HS-27A (cell line): ENCODE data around the gene TC2N.
A peak's percentile ranks its signal among the peaks of the same experiment; 100 is the strongest.
"Not testable (repeated sequence)": the region's sequence is repeated elsewhere in the genome, so short reads cannot be mapped to it uniquely, and the experiment has no call there.

Source experiments
- DNase-seq: peaks from one replicate; pipeline ENCODE4 v3.0.0-alpha.2; 2012; ENCODE audit warnings: low read depth, missing footprints

TC2N gene

DNA sequence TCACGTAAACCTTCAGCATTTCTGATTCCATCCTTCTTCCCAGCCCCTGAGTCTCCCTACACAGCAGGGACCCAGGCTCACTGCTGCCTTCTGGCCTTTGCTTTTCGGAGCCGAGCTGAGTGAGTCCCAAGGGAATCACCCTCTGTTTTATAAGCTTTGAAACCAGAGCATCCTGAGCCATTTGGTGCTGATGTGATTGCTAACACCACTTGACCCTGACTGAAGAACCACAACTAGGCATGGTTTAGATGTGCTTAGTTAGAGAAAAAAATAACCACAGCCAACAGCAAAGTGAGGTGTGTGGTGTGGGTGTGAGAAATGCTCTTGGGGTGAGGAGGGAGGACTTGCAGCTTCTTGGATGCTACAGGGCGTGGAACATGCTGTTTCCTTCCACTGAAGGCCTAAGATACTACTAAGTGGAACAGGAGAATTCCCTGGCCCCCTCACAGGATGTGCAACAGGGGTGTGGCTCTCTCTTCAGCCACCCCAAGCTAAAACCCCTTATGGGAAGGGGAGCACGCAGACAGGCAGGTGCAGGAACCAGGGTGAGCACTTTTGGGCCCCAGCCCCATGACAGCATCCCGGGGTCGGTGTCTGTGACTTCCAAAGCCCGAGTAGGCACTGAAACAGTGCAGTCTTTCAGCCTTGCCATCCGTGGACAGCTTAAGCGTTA lies at the start of gene TC2N:
Gene TC2N (minus strand): TSS at position 221 of the 673 bp plus-strand sequence. CDS start 53,767 bp downstream, outside the sequence.
- no peak for DNase-seq

DNA sequence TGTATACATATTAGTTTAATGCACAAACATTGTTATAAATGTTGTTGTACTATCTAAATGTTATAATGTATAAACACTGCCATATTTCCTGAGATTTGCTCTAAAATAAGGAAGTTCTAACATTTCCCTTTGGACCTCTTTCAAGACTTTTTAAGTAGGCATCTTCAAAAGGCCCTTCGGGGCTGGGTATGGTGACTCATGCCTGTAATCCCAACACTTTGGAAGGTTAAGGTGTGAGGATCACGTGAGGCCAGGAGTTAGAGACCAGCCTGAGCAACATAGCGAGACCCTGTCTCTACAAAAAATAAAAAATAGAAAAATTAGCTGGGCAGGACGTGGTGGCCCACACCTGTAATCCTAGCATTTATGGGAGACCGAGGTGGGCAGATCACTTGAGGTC lies 44.7 kb upstream of the TC2N start:
- no peak for DNase-seq

DNA sequence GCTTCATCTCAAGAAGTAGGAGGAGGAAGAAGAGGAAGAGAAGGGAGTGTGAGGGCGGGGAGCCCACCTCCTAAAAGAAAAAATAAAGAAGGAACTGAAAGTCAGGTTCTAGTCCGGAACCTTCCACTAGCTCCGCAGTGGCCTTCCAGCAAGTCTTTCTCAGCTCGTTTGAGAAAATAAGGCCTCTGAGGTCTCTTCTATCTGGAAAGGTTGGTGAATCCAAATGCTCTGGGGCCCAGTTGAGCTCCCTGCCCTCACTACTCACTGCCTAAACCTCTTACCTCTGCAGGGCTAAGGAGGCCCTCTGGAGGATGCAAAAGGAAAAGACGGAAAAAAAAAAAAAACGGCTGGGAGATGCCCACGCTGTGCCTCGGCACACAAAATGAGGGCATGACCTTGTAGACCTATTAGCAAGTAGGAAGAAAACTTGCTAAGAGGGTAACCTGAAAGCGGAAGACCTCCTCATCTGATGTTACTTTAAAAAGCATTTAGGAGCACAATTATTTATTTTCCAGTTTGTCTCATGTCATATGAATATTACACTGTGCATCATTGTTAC lies 44.2 kb upstream of the TC2N start:
- DNase-seq, result peak; percentile 3

DNA sequence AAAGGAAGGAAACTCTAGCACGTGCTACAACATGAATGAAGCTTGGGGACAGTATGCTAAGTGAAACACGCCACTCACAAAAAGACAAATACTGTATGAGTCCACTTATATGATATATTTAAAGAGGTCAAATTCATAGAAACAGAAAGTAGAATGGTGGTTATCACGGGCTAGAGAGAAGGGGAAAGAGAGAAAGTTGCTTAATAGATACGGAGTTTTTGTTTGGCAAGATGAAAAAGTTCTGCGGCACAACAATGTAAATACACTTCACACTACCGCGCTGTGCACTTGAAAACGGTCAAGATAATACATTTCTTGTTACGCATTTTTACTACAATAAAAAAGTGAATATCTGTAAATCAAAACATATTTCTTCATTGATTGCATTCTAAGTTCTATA lies 42.9 kb upstream of the TC2N start:
- no peak for DNase-seq

DNA sequence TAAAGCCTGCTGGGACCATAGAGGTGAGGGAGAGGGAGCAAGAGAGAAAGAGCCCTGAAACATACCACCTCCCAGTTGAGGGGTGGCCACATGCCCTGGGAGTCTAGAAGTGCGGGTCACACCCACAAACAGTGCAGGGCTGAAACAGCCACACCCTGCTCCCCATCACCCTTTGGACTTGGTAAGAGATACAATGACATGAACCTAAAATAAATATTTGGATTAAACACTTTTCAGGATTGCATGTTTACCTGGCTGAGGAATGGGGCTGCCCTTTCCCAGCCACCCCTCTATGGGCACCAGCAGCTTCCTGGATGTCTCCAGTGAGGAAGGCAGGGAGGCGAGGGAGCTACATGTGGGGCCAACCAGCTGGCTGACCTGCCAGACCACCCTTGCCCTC lies 39.0 kb upstream of the TC2N start:
- DNase-seq, result no peak

DNA sequence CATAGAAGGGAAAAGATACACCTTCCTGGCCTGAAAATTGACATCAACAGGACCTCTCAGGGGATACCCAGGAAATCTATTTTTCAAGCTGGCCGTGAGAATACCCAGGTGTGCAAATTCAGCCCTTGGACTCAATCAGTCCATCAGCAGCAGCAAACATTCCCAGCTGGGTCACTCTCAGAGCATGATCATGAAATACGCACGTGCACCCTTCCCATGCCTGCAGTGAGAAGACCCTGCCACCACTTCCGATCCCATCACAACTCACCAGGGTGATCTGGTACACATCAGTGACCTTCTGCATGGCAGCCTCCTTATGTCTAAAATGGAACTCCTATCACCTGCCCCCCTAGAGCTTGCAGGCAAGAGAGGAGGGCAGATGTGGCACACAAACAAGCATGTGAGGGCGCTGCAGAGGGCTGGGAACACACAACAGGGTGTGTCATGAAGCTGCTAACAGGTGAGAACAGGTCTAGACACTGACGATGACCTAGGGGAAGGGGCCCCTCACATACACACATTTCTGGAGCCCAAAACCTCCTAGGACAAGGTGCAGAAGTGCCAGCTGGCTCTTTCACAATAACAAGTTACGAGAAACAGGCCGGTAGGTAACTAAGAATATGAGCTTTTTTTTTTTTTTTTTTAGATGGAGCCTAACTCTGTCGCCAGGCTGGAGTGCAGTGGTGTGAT lies 37.8 kb upstream of the TC2N start:
- no peak for DNase-seq

DNA sequence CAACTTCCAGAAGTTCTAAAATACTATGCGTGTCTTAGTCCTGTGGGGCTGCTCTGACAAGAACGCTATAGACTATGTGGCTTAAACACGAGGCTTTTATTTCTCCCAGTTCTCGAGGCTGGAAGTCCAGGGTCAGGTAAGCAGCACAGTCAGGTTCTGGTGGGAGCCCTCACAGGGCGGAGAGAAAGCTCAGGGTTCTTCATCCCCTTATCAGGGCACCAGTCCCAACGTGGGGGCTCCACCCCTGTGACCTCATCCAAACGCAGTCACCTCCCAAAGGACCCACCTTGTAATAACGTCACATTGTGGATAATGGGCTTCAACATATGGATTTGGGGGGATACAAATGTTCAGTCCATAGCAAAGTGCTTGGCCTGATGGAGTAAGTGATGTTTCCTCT lies 37.1 kb upstream of the TC2N start:
- DNase-seq, result no peak

DNA sequence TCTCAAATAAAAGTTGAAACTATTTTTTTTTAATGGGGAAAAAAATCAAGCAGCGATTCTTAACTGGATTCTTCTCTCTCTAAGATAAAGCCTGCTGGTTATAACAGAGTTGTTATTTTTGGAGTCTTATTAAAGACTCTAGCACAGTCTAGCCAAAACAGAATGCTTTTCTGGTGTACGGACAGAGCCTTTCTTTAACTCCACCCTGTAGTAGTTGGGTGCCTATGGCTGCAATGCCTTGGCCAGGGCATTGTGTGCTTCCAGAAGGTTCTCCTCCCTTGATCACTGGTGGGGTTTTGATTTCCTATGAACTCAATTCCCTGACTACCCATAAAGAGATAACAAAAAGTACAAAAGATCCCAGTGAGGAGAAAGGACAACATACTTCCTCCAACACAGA lies 35.7 kb upstream of the TC2N start:
- no peak for DNase-seq

DNA sequence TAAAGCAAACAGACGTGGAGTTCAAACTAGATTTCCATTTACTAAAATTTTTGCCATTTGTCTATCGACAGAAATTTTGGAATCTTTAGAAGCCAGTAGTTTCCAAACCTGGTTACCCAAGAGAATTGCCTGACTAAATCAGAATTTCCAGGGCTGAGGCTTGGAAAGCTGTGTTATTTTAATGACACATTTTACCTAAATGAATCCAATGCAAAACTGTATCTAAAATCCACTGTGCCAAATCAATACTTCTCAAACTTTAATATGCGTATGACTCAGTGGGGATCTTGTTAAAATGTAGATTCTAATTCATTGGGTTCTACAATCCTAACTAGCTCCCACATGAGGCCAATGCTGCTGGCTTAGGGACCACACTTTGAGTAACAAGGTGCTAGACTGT lies 35.0 kb upstream of the TC2N start:
- no peak for DNase-seq

DNA sequence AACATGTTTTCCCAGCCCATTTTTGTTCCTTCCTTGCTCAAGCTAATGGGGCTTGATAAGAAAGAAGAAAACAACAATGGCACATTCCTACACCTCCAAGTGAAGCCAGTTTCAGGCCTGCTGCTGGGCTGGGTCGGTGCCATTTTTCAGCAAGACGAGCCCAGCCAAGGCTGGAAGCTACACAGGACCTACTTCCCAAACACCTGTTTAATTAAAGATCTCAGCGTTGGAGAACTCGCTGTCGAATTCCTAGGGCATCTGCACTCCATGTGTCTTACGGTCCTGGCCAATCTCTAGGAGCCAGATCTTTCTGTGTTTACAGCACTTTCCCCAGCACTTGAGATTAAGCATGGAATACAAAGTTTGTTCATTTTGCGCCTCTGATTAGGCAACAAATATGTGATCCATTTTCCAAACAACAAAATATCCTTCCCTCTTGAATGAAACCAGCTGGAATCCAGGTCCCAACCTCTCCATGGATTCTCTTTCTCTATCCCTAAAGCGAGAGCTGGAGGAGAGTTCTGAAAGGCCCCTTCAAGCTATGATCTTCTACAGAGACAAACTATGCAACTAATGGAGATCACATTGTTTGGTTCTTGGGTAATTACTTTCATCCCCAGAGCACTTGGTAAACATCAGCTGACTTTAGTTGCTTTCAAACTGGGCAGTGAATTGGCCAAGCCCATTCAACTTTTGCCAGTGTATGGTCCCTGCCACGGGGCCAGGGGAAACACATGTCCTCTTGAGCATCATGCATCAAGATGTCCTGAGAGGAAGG lies 34.3 kb upstream of the TC2N start:
- no peak for DNase-seq

DNA sequence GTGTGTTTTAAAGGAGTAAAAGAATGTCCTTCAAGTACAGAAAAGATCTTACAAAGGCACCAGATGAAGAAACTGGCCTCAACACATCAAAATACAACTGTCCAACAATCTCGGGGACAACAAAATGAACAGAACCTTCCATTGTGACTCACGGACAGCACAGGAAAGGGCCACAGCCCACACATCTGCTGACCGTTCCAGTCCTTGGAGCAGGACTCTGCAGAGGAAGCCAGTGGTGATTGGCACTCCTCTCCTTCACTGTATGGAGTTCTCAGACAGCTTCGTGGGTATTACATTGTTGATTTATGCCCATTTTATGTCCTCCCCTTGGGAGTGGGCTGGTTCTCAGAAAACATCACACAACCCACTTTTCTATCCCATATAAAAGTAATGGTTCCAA lies 32.5 kb upstream of the TC2N start:
- no peak for DNase-seq

DNA sequence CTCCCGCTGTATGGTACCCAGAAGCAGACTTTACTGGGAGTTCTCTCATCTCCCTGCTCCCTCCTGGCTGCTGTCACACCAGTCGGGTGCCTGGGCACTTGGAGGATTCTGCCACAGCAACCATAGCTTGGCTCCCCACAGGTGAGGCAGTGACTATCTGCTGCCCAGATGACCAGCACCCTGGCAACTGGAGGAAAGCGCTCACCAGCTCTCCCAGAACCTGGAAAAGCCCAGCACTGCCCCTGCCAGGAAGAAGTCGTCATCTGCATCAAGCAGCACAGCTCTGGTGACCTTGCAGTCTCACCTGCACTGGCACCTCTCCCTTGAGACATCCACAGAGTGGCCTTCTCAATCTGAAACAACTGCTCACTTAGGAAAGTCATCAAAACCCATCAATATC lies 31.9 kb upstream of the TC2N start:
- no peak for DNase-seq

DNA sequence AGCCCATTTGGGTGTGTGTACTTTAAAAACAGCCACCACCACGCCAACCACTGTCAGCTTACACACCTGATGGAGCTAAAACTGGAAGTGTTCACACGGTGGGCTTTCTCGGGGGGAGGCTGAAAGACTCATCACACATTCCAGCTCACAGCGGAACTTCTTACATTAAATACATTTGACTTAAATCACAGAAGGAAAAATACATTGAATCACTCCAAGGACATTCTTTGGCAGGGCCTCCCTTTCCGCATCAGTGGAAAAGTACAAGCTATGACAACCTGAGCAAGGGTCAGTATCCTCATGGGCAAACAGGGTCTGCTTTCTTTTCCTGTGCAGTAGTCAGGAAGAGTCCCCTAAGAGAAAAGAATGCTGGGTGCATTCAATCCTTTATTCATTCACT lies 31.0 kb upstream of the TC2N start:
- no peak for DNase-seq

DNA sequence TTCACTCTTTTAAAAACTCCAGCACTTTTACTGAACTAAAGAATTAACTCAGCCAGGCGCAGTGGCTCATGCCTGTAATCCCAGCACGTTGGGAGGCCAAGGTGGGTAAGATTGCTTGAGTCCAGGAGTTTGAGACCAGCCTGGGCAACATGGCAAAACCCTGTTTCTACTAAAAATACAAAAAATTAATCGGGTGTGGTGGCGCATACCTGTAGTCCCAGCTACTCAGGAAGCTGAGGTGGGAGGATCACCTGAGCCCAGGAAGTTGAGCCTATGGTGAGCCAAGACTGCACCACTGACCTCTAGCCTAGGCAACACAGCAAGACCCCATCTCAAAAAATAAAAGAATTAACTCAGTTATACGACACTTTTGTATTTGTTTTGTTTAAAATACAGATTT lies 30.4 kb upstream of the TC2N start:
- not testable (repeated sequence) for DNase-seq

DNA sequence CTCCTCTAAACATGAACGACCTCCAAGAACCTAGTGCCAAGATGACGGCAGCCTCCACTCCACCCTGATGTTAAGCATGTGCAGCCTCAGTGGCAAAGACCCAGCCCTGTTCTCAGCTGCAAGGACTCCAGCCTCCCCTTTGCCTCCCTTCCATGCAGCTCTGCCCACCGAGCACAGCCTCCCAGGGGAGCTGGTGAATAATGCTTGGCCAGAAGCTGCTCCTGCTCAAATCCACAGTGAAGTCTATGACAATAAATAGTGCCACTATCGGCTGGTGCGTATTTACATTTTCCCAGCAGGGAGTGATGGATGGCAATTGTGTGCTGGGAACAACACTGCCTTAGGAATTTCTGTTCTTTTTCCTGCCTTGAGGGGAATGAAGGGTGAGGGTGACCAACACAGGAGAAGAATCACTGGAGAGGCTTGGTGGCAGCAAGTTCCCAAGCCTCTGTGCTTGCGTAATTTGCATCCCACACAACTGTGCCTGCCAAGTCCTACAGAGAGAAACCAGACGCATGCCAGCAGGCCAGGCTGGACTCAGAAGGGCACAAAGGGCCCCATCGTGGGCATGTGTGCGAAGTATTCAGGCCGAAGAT lies 29.9 kb upstream of the TC2N start:
- DNase-seq, result no peak

DNA sequence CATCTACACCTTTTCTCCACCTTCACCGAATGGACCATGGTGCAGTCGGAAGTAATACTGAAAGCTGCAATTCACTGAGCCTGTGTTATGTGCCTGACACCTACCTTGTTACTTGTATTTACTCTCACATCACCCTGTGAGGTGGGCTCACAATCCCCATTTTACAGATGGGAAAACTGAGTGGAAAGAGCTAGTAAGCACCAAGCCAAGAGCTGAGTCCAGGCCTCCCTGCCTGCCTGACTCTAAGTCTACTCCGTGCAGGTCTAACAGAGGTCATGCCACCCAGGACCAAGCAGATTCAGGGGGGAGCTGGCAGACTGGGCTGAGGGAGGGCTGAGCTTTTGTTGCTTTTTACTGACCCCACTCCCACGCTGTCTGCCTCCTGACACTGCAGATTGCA lies 29.1 kb upstream of the TC2N start:
- DNase-seq, result no peak

DNA sequence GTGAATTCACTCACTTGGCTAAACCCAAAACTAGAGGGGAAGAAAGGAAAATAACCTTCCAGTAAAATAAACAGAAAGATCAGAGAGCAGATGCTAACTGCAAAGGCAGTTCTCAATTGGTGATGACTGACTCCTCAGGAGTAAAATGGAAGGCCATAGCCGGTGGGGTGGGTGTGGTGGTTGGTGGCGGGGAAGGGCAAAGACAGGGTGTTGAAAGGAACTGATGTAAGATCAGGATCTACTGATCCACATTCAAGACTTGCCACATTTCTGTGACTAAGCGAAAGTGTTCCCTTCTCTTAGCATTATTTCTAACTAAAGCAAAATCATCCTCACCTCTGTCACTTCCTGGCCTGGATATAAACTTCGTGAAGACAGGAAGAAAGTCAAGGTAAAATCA lies 26.3 kb upstream of the TC2N start:
- DNase-seq, result no peak

DNA sequence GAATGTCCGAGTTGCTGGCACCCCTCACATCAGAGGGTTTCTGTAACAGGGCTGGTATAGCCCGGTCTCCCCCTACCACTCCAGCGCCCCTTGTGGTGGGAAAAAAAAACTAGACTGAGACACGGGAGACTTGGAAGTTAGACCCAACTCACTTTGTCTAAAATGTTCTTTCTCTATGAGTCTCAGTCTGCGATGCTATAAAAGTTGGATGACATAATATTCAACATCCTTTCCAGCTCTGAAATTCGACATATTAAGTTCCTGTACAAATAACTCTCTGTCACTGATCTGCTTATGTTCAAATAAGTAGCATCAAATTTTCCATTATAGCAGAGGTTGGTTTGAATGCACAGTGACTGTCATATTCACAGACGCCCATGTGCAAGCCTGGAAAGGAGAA lies 25.7 kb upstream of the TC2N start:
- no peak for DNase-seq

DNA sequence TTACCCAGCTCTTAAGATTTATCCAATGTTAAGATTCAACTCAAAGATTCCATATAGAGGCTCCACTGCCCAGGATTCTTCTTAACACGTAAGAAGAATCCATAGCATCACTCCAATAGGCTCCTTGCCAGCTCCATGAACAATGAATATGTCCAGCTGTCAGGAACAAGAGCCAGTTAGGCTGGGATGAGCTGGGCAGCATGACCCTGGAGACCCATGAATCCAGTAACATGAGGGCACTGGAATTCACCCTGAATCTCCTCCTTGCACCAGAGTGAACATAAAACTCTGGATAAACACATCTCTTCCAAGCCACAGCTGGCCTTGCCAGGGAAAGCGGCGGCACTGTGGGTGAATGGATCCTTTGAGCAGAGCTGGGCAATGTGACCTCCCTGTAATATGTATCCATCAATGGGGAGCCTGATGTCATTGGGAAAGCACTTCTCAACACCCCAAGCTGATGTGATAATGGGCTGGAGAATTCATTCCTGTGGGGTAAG lies 24.4 kb upstream of the TC2N start:
- no peak for DNase-seq

DNA sequence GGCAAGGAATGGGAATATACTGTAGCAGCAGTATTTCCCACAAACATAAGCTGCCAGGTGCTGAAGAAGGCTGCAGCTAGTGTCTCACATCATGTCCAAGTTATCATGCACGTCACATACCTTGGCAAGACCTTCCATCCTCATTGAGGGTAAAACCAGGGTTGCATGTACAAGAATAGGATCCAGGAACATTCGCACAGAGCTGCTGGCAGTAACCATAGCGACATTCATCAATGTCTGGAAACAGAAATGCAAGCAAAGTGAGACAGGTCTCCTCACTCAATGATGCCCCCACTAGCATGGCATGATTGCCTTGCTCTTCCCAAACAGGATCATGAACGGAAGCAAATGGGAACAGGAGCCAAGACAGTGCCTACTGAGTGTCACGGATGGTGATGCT lies 23.8 kb upstream of the TC2N start:
- DNase-seq, result no peak

DNA sequence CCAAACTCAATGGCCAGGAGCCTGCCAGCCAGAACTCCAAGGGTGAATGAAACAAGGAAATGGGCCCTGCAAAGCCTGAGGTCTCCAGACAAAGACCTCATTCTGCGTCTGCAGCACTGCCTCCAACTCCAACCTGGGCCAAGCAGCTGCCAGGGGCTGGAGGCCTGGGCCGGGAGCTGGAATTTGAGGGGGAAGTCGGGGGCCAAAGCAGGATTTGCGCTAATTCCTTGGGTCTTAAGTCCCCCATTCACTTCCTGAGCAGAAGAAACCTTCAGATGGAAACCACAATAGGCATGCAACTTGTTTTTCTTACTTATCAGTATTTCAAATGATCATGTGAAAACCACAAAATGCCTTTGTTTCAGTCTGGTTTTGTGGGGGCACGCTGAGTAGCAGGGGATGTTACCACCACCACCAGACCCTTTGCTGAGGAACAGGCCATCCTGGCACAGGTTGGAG lies 23.0 kb upstream of the TC2N start:
- DNase-seq, result no peak
